NCI-H2227 (cell line): Measurements from ENCODE around the gene MORC2.
A peak's percentile ranks its signal among the peaks of the same experiment; 100 is the strongest.

Experiments
- DNase-seq: peaks from one replicate; lab custom pipeline; 2025; ENCODE audit not compliant: unreplicated experiment; lab: John Stamatoyannopoulos, UW

The MORC2 gene

DNA sequence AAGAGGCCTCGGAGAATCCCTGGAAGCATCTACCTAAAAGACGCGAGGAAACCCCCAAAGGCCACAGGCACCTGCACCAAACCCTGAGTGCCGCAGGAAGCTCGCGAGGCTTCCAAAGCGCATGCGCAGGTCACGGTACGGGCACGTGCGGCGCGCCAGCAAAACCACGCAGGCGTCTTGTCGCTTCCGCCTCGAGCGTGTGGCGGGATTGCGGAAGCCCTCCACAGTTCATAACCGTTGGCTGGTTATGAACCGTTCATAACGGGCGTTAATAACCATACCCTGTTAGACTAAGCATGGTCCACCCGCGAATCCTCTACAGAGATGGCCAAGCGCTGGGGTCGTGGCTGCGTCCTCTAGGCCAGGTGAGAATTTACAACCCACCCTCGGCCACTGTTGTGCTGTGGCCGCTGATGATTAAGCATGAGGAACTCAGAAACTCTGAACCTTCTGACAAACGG is 46.4 kb downstream of the MORC2 start:
- peak; percentile 65 for DNase-seq

DNA sequence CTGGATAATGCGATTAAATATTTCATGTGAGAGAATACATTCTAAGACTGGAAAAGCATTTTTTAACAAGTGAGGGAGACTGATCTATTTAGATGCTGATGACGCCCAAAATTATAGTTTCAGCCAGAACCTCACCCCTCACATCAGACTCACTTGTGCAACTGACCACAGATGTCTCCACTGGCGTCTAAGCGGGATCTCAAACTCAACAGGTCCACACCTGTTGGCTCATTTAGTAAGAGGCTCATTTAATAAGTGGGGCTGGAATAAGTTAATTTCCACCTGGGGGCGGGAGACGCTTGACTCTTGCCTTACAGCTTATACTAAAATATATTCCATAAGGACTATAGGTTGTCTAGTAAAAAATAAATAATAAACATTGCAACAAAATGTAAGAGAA is 47.5 kb downstream of the MORC2 start:
- no peak for DNase-seq

DNA sequence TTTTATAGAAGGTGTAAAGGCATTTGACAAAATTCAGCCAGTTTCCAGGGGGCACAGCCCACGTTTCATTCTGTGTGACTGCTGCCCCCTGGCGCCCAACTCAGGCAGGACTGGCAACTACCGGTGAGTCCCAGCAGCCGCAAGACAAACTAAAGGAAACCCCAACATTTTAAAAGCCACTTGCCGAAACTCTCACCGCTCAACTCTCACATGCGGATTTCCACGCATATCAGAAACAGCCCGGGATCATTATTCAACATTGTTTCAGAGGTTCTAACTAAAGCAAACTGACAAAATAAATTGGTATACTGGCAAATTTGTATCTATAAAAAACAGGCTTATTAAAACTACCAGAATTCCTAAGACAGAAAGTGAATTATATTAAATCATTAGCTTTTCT is 48.2 kb downstream of the MORC2 start:
- DNase-seq, result peak; percentile 78

DNA sequence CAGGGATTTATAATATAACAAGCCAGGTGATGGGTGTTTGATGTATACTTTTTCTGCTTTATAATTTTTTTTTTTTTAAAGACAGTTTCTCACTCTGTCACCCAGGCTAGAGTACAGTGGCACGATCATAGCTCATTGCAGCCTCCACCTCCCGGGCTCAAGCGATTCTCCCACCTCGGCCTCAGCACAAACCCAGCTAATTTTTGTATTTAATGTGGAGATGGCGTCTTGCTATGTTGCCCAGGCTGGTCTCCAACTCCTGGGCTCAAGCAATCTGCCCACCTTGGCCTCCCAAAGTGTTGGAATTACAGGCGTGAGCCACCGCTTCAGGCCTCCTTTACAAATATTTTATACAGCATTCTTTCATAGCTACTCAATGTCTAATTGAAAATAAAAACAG is 48.6 kb downstream of the MORC2 start:
- DNase-seq, result no peak

DNA sequence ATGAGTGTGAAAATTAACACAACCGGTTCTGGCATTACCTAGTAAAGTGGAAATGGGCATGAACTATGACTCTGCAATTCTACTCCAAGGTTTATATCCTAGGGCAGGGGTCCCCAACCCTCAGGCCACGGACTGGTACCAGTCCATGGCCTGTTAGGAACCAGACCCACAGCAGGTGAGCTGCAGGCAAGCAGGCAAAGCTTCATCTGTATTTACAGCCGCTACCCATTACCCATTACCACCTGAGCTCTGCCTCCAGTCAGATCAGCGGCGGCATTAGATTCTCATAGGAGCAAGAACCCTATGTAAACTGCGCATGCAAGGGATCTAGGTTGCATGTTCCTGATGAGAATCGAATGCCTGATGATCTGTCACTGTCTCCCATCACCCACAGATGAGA is 49.8 kb downstream of the MORC2 start:
- DNase-seq, result no peak

DNA sequence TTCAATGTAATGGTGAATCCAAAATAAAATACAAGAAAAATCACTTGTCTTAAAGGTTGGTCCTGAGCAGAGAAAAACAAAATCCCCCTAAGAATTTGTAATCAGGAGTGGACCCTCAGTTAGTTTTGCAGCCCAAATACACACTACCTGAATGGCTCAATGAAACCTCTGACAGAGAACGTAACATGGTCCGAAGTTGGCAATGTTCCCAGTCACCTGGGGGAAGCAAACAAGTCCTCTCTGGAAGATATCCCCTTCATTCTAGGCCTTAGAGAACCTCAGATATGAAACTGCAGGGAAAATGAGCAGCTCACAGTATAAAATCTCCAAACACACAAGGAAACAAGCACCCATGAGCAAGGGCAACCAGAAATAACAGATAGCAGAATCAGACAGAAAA is 58.2 kb downstream of the MORC2 start:
- no peak for DNase-seq

DNA sequence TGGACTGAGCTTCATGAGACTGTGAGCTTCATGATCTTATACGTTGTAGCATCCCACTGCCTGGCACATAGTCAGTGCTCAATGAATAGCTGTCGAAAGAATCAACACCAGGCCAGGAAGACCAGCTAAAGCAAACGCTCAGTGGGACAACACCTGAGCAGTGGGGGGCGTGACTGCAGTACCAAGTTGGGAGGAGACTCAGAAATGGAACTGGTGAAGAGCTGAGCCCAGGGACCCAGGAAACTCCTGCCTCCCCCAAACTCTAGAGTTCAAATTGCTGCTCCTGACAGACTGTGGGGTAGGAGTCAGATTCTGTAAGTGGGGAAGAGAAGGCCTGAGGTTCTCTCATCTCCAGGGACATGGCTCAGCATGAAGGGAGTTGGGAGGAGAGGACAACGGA is 59.3 kb downstream of the MORC2 start:
- DNase-seq, result no peak

DNA sequence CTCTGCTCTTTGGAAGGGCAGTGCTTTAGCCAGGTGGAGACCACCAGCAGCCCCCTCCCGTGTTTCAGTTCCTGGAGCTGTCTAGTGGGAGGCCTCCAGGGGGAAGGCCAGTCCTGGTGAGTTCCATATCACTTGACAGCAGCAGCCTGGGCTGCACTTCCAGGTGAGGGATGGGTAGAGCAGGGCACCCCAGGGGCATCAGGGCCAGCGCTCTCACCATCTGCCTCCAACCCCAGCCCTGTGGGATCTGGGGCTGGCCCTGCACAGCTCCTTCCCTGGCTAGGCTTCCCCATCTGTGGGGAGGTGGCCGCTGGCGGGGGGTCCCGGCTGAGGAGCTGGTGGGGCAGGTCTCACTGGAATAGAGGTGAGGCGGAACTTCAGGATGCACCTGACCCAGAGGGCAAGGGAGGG is 60.5 kb downstream of the MORC2 start:
- DNase-seq, result no peak

DNA sequence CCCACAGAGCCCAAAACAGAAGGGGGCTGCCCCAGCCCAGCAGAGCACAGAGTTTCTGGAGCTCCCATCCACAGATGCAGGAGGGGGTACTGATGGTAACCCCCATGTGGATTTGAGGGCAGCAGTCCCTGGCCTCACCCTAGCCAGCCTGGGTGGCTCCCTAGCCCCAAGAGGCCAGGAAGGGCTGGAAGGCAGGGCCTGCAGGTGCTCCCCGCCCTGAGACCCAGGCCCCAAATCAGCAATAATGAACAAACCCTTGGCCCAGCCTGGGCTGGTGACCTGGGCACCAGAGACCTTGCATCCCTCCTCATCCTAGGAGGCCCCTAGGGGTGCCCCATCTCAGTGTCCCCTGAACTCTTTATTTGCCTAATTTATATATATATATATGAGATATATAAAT is 61.6 kb downstream of the MORC2 start:
- no peak for DNase-seq

DNA sequence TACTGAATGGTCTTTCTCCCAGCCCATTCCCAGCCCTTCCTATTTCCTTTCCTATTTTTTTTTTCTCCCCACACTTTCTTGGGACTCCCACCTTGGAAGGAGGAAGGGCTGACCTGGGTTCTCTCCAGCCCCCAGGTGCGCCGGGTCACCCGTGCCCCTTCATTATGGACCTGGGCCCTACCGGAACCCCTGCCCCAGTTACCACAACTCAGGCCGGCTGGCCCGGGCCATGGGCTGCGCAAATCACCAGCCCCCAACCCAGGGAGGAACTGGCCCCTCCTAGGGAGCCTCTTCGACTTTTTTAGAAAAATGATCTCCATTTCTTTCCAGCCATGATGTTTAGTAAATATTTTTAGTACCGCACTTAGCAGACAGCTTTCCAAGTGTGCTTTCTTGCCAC is 62.2 kb downstream of the MORC2 start:
- no peak for DNase-seq

DNA sequence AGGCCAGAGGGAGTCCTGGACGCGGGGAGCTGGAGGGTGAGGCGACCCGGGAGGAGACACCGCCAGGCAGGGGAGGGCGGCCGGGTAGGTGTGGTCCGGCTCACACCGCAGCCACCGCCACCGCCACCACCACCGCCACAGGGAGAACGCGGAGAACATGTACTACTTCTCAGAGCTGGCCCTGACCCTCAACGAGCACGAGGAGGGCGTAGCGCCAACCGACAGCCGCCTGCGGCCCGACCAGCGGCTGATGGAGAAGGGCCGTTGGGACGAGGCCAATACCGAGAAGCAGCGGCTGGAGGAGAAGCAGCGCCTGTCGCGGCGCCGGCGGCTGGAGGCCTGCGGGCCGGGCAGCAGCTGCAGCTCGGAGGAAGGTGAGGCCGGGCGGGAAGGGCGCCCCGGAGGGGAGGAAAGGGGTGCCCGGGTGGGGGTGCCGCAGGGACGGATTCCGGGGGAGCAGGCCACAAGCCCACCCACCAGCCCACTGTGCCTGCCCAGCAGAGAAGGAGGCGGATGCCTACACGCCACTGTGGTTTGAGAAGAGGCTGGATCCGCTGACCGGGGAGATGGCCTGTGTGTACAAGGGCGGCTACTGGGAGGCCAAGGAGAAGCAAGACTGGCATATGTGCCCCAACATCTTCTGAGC is 62.8 kb downstream of the MORC2 start:
- no peak for DNase-seq

DNA sequence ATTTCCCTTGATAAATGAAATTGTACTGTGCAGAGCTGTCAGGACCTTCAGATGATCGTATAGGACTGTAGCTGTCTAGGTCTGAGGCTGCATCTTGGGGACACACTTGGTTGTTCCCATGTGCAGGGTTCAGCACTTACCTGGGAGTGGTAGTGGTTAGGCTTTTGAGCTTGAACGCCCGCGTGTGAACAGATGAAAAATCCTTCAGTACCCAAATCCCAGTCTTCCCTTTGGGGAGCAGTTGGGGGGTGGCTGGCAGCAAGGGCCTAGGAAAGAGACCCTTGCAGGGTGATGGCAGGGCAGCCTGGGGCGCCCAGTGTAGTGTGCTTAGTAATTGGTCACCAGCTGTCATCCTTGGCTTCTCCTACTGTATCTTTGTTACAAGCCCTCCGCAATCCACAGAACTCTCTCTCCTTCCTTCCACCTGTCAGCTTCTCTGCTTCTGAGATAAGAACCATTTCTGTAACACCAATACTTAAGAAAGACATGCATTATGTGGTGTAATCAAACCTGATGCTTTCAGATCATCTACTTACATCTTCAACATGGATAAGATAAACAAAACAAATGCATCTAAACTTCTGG is 64.6 kb downstream of the MORC2 start:
- no peak for DNase-seq

DNA sequence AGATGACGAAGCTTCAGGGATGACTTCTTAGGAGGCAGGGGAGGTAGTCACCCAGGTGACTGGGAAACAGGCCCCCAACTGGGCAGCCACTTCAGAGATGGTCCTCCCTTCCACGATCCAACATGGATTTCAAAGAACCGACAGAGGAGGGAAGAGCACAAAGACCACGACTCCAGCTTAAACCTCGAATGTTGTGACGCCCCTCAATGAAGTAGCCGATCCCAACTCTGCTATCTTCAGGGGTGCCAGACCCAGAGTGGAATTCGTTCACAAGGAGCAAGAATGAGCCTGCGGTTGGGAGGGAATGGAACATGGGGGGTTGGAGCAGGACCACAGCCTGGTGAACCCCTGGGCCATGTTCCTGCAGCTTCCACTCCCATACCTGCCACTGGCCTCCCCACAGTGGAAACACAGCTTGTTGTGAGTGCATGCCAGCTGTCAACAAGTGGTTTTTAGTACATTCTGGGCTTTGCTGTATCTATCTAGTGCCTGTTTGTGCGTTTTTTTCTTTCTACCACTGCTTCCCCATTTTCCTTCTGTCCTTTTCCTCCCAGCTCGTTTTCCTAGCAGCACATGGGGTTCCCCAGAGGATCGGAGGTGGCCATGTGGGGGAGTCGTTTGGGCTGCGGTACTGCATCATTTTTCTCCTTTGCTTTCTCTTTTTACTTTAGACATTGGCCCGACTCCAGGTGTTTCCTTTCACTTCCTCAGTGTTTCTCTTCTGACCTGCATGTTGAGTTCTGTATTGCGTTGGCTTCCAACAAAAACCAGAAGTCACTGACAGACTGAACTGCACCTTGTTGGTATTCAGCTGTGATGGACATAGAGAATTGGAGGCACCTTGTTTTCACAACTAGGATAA is 65.8 kb downstream of the MORC2 start:
- no peak for DNase-seq

DNA sequence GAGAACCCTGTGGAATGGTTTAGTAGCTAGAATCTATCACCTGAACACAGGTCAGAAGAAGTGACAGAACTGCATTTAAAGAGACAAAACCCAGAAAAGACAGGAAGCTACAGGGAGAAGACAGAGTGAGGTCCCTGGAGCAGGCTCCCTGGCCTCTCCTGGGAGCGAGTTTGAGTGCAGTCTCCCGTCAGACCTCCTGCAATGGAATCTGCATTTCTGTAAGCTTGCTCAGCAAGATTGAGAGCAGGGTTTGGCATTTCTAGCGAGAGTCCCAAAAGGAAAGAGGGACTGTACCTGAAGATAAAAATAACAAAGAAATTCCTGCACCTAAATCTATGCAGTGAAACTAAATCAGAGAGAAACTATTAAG is 74.2 kb downstream of the MORC2 start:
- DNase-seq, result no peak

DNA sequence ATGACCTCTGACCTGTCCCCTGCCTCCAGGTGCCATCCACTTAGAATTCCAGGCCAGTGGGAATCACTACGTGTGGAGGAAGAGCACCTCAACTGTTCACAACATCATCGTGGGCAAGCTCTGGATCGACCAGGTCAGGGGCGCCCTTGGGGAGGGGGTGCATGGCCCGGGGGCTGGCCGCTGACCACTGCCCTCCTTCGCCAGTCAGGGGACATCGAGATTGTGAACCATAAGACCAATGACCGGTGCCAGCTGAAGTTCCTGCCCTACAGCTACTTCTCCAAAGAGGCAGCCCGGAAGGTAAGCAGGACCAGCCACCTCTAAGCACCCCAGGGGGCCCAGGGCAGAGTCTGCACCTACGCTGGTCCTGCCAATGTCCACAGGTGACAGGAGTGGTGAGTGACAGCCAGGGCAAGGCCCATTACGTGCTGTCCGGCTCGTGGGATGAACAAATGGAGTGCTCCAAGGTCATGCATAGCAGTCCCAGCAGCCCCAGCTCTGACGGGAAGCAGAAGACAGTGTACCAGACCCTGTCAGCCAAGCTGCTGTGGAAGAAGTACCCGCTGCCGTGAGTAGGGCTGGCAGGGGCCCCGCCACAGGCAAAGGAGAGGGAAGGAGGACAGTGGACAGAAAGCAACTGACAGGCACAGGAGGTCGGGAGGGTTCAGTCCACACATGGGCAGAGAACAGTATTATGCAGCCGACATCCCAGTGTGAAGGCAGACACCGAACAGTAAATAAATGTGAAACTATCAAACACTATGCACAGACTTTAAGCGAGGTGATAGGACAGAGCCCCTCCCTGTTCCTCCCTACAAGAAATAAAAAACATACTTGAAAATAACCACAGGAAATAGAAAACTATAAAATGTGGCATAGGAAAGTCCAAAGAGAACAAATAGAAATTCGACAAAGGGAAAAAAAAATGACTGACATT is 74.9 kb downstream of the MORC2 start:
- no peak for DNase-seq

DNA sequence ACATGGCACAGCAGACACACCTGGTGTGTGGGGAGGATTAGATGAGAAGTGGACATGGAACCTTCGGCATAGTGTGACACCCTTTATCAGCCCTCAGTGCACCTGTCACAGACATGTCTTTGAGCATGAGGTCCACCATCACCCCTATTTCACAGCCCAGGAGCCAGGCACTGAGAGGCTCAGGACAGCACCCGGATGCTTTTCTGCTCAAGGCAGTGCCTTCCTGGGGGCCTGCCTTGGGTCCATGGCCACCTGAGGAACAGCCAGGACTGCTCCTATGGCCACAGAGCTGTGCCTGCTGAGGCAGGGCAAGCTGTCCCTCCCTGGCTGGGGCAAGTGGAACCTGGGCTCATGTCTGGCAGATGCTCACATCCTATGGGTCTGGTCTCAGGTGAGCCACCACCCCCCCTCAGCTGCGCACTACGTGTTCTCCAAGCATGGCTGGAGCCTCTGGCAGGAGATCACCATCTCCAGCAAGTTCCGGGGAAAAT is 75.8 kb downstream of the MORC2 start:
- no peak for DNase-seq

DNA sequence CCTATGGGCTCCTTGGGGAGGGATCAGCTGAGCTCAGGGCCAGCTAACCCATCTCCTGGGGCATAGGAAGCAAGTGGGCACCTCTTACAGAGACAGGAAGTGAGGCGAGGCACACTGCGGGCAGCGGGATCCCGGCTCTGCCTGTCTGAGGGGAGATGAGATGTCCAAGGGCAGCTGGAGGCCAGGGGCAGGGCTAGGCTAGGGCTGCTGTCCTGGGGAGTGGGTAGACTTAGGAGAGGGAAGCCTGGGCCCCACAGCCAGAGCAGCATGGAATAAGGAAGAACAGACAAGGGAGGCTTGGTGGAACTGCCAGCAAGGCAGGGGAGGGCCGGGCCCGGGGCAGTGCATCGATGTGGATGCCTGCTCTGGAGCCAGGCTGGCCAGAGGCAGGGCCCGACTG is 76.3 kb downstream of the MORC2 start:
- no peak for DNase-seq

DNA sequence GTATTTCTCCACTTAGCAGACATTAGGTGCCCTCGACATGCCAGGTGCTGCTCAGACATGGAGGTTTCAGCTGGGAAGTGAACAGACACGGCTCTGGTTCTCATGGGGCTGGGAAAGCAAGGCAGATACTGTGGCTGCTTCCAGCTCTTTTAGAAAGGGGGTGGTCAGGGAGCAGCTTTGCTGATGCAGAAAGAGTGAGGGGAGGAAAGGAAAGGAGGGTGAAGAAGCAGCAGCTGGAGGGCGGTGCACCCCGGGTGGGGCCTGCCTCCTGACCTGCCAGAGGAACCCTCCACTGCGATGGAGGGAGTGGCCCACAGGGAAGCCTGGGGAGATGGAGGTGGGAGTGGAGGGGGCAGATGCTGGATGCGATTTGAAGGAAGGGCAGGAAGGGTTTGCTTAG is 76.8 kb downstream of the MORC2 start:
- DNase-seq, result no peak

DNA sequence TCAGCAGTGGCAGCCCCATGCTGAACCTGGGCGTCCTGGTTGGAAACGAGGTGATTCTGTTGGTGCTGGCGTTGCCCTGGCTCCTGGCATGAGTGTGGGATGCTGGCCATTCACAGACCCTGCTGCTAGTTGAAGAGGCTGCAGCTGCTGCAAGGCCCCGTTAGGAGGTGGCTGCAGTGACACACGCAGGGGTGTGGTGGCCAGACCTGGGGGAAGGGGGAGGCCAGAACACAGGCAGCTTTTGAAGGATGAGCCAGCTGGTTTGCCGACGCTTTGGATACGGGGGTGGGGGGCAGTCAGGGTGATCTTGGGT is 77.2 kb downstream of the MORC2 start:
- DNase-seq, result no peak

DNA sequence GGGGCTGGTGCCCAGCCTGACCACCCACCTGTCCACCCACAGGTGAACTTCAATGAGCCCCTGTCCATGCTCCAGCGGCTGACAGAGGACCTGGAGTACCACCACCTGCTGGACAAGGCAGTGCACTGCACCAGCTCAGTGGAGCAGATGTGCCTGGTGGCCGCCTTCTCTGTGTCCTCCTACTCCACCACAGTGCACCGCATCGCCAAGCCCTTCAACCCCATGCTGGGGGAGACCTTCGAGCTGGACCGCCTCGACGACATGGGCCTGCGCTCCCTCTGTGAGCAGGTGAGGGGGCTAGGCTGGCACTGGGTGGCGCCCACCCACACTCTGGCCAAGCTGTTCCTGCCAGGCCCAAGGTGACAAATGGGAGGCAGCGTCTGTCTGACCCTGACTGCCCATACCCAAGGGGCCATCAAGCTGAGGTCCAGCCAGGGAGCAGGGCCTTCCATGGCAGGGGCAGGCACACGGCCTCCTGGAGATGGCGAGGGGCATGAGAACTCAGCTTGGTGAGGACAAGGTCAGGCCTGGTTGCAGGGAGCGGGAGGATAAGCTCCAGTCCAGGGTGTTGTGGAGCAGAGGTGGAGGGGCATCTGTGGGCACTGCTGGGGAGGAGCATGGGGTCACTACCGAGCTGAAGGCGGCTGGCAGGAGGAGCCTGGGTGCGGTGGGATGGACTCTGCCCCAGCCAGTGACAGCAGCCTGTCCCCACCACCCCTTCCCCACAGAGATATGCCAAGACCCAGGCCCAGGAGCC is 77.7 kb downstream of the MORC2 start:
- DNase-seq, result peak; percentile 36
